ENCODE data around the gene MT1G. TPM values are rescaled to one million over a fixed set of nuclear protein-coding genes. Genes with fewer than 3 reads are reported as not detected.

The MT1G gene
- total and polyA plus RNA-seq, 4 donors, result 152 to 9,444 (median 3,398) TPM

GRCh38 chr16:56651586-56651985 lies 16.3 kb downstream of the MT1G start, which contains the start of gene MT1B:
MT1B (plus strand) TSS chr16:56651886; CDS start chr16:56651954, 68 bp downstream.
- H3K9ac ChIP-seq (ENCODE audit: low read depth in 1 of 2, low read length in 2 of 2), result no peak within 1 kb of the TSS
- TF ChIP-seq ZBTB33 (IDR thresholded peaks at IDR 0.05) (no peak), CTCF (IDR thresholded peaks at IDR 0.05; ENCODE audit: low read depth, low read length, missing input control) (no peak), REST (IDR thresholded peaks at IDR 0.05) (no peak), RXRA (IDR thresholded peaks at IDR 0.05) (no peak), GABPA (IDR thresholded peaks at IDR 0.05 in 1 of 2, conservative IDR thresholded peaks at IDR 0.05 in 1 of 2) (no peak), FOXA2 (IDR thresholded peaks at IDR 0.05) (no peak), HNF4A (conservative IDR thresholded peaks at IDR 0.05) (no peak), RAD21 (IDR thresholded peaks at IDR 0.05) (no peak)
- peaks cover 5 to 17% (median 11%) of the 10 kb centered on the region in 4 donors for H3K4me1 ChIP-seq (ENCODE audit: control insufficient read depth in 4 of 4, insufficient read depth in 4 of 4, low read length in 3 of 4)
- no peaks in the 10 kb centered on the region for H3K27me3 ChIP-seq (ENCODE audit: control insufficient read depth in 4 of 4, insufficient read depth in 4 of 4, low read length in 3 of 4)
- no peaks in the 10 kb centered on the region for H3K36me3 ChIP-seq (ENCODE audit: control insufficient read depth in 4 of 4, insufficient read depth in 3 of 4, low read depth in 1 of 4, low read length in 3 of 4)
- H3K4me3 ChIP-seq (ENCODE audit: low read depth in 1 of 3, low read length in 3 of 3), result no peak within 1 kb of the TSS
- H3K9me3 ChIP-seq (ENCODE audit: control insufficient read depth in 4 of 4, low read length in 3 of 4), result no peaks in the 10 kb centered on the region
- no peak within 1 kb of the TSS for H3K27ac ChIP-seq (ENCODE audit: low read depth in 1 of 2, low read length in 2 of 2)
- WGBS, result 82% methylated on average over 7 of the region's 7 CpGs
- no peak for DNase-seq (ENCODE audit: low spot score)

GRCh38 chr16:56649820-56650219 lies 18.0 kb downstream of the MT1G start:
- H3K36me3 ChIP-seq (ENCODE audit: control insufficient read depth in 4 of 4, insufficient read depth in 3 of 4, low read depth in 1 of 4, low read length in 3 of 4), result no peaks in the 10 kb centered on the region
- H3K27me3 ChIP-seq (ENCODE audit: control insufficient read depth in 4 of 4, insufficient read depth in 4 of 4, low read length in 3 of 4), result no peaks in the 10 kb centered on the region

More at GRCh38 chr16:56649820-56650219, 18.0 kb downstream of the MT1G start:
- 79% methylated on average over 3 of the region's 3 CpGs for WGBS
- Histone ChIP-seq H3K9ac (ENCODE audit: low read depth in 1 of 2, low read length in 2 of 2) (no peak overlapping the region), H3K9me3 (ENCODE audit: control insufficient read depth in 4 of 4, low read length in 3 of 4) (no peaks in the 10 kb centered on the region), H3K4me3 (ENCODE audit: low read depth in 1 of 3, low read length in 3 of 3) (no peak overlapping the region), H3K4me1 (ENCODE audit: control insufficient read depth in 4 of 4, insufficient read depth in 4 of 4, low read length in 3 of 4) (peaks cover 5 to 17% (median 11%) of the 10 kb centered on the region in 4 donors), H3K27ac (ENCODE audit: low read depth in 1 of 2, low read length in 2 of 2) (no peak overlapping the region)
- no peak for DNase-seq (ENCODE audit: low spot score)
- TF ChIP-seq CTCF (IDR thresholded peaks at IDR 0.05; ENCODE audit: low read depth, low read length, missing input control) (no peak), TAF1 (conservative IDR thresholded peaks at IDR 0.05) (no peak), MAX (IDR thresholded peaks at IDR 0.05) (no peak), HNF4G (IDR thresholded peaks at IDR 0.05) (no peak)

All from liver (tissue), 9 donors.